Tibial nerve (tissue), 4 donors: Measurements from ENCODE around the gene GAA.

ENCODE experiments used
- CTCF ChIP-seq, 5 experiments: fragments of 200-600 bp in 3 of 5; fragments of 450-650 bp in 2 of 5; sonication (generic) in 3 of 5; IDR thresholded peaks; one replicate each; pipeline ENCODE4 v1.5.1; 2016 to 2019; ENCODE audit warnings: antibody characterized with exemption in 5 of 5, mild to moderate bottlenecking in 3 of 5, moderate library complexity in 2 of 5
- EP300 ChIP-seq, 2 donors: sonication (generic); formaldehyde crosslinking; IDR thresholded peaks; one replicate each; pipeline ENCODE4 v1.6.1; 2017; ENCODE audit warnings: antibody characterized with exemption in 2 of 2, mild to moderate bottlenecking in 1 of 2
- POLR2A ChIP-seq, 2 donors: fragments of 450-650 bp; IDR thresholded peaks; one replicate each; pipeline ENCODE4 v1.6.1; 2017; ENCODE audit warnings: antibody characterized with exemption in 2 of 2, mild to moderate bottlenecking in 2 of 2, moderate library complexity in 2 of 2

DNA sequence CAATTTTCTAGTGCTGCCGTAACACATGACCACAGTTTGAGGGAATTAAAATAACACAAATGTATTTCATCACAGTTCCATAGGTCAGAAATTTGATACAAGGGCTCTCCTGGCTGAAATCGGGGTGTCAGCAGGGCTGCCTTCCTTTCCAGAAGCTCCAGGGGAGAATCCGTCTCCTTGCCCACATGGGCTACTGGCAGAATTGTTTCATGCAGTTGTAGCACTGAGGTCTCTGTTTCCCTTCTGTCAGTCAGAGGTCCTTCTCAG, 25.0 kb downstream of the GAA start:
- TF ChIP-seq POLR2A (IDR thresholded peaks at IDR 0.05): no peak
- no peak for TF ChIP-seq CTCF (IDR thresholded peaks at IDR 0.05)
- TF ChIP-seq EP300 (IDR thresholded peaks at IDR 0.05): no peak
